Posterior cingulate gyrus (tissue), 11 donors: Measurements from ENCODE around the gene GRIN1.

ENCODE experiments used
- DNase-seq, 10 donors: peaks; one replicate each; pipeline versions ENCODE4 v3.0.0 to v3.0.0-alpha.2; 2020 to 2021; ENCODE audit warnings: mixed read lengths in 3 of 10
- intact Hi-C: fragments of 100-400 bp; cut with DNase I; formaldehyde crosslinking; loops from one replicate; pipeline ENCODE4 v1.15.1; 2023

Gene GRIN1

GRCh38 chr9:137145731-137146526, 7.0 kb downstream of the GRIN1 start:
- intact Hi-C loops = no loop called here
- DNase-seq = peak in 1 of 10 donors; percentile 76

- intact Hi-C loops = no loop called here
- DNase-seq = peak in 1 of 10 donors; percentile 31
Observed at GRCh38 chr9:137146527-137146918, 7.6 kb downstream of the GRIN1 start.

DNA sequence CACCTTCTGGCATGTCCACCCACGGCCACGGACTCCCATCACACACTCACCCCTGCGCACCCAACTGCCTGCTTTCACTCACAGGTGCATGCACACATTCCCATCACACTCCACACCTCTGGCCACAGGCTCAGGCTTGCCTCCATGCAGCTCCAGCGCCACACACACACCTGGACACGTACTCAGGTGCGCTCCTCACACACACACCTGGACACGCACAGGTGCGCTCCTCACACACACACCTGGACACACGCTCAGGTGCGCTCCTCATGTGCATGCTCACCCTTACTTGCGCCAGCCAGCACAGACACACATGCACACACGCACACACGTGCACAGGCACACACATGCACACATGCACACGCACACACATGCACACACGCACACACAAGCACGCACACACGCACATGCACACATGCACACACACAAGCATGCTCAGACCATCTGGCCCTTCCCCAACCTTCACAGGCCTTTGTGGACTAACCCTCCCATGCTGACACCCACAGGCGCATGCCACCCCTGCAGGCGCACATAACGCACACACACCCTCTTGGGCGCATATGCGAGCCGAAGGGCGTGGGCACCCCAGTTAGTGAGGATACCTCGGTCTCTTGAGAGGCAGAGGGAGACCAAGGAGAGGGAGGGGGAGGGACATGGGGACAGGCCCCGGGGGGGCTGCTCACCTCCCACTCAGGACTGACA, 8.3 kb downstream of the GRIN1 start:
- DNase-seq = peak in 4 of 10 donors; percentile 11 to 68 (median 63)
- intact Hi-C loops = no loop called here

DNA sequence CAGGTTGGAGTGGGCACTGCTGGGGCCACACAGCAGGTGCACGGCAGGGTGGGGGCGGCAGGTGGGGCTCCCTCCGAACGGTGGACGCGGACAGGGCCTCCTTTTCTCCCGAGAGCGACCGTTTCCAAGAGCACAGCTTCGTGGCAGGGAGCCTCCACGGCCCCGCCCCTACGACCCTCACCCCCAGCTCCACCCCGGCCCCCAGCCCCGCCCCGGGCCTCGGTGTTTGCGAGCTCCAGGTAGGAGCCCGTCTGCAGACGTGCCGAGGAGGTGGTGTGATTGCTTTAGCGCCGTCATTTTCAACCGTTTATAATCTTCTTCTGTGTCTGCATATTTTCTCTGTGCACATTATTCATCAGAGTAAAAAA, 8.8 kb downstream of the GRIN1 start:
- DNase-seq = no peak
- intact Hi-C loops = no loop called here

- peak in 1 of 10 donors; percentile 54 for DNase-seq
- intact Hi-C loops = no loop called here
Observed at GRCh38 chr9:137148242-137148641, 9.3 kb downstream of the GRIN1 start.

GRCh38 chr9:137148661-137149060, 9.7 kb downstream of the GRIN1 start:
- DNase-seq = no peak
- intact Hi-C loops = no loop called here

GRCh38 chr9:137149363-137149762, 10.4 kb downstream of the GRIN1 start:
- intact Hi-C loops = no loop called here
- no peak for DNase-seq

DNA sequence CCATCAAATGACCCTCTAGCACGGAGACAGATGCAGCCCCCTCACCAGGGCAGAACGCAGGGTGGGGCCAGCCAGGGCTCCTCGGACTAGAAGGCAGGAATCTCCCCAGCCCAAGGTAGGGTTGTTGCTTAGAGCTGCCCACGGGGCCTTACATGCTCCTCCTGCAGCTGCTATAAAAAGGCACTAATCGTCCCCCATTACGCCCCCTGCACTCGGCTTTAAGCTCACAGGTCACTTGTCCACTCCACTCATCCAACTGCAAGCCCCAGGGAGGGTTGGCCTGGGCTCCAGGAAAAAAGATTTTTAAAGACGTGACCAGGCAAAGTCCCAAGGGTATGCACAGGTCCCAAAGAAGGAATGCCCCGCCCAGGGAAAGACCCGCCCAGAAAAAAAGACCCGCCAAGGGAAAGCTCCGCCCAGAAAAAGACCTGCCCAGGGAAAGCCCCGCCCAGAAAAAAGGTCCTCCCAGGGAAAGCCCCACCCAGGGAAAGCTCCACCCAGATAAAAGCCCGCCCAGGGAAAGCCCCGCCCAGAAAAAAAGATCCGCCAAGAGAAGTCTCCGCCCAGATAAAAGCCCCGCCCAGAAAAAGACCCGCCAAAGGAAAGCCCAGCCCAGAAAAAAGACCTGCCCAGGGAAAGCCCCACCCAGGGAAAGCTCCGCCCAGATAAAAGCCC, 11.1 kb downstream of the GRIN1 start:
- intact Hi-C loops = no loop called here
- no peak for DNase-seq

GRCh38 chr9:137150617-137151457, 11.9 kb downstream of the GRIN1 start:
- intact Hi-C loops = no loop called here
- DNase-seq = peak in 1 of 10 donors; percentile 13

GRCh38 chr9:137152844-137153405, 14.0 kb downstream of the GRIN1 start:
- intact Hi-C loops = no loop called here
- no peak for DNase-seq

- intact Hi-C loops = no loop called here
- DNase-seq = peak in 5 of 10 donors; percentile 52 to 92 (median 68)
Observed at GRCh38 chr9:137156567-137157375, 17.8 kb downstream of the GRIN1 start.

GRCh38 chr9:137157618-137158415, 18.9 kb downstream of the GRIN1 start:
- intact Hi-C loops = no loop called here

GRCh38 chr9:137158625-137159024, 19.7 kb downstream of the GRIN1 start:
- no peak for DNase-seq
- intact Hi-C loops = no loop called here

More at GRCh38 chr9:137157618-137158415, 18.9 kb downstream of the GRIN1 start:
- peak in 2 of 10 donors; percentile 53 to 72 for DNase-seq

GRCh38 chr9:137159105-137160053, 20.4 kb downstream of the GRIN1 start:
- intact Hi-C loops = no loop called here
- no peak for DNase-seq

DNA sequence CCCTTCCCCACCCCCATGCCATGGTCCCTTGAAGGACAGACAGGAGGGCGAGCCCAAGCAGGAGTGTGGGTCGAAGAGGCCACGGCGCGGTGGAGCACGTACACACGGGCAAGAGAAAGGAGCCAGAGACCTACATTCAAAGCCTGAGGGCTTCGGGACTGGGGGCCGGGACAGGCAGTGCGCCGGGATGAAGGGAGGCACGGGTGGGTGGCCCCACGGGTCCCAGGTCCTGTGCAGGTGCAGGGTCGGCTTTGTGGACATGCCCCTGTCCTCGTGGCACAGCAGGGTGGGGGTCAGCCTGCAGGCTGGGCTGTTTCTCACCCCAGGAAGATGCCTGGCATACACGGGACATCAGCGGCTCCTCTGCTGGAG, 21.1 kb downstream of the GRIN1 start:
- intact Hi-C loops = no loop called here
- no peak for DNase-seq

DNA sequence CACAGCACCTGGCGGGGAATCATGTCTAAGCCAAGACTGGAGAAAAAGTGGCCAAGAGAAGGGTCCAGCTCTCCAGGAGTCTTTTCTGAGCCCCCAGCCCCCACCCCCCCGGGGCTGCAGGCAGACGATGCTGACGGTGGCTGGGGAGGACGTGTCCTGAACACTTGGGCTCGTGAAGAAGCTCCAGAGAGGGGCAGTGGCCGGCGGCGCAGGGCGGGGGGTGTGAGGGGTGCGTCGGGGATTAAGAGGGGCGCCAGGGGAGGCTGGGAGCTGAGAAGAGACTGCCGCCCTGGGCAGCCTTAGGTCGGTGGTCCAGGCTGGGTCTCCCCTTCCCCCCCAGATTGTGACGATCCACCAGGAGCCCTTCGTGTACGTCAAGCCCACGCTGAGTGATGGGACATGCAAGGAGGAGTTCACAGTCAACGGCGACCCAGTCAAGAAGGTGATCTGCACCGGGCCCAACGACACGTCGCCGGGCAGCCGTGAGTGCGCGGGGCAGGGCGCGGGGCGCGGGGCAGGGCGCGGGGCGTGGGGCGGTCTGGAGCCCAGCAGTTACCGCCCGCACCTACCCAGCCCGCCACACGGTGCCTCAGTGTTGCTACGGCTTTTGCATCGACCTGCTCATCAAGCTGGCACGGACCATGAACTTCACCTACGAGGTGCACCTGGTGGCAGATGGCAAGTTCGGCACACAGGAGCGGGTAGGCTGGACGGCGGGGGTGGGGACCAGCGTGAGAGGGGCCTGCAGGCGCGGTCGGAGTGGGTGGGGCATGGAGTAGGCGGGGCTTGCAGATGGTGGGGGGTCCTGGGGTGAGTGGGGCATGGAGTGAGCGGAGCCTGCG, 22.0 kb downstream of the GRIN1 start:
- DNase-seq = no peak
- intact Hi-C loops = no loop called here
